ENCODE measurements around the gene ZBTB42. TPM values are rescaled to one million over a fixed set of nuclear protein-coding genes. Genes with fewer than 3 reads are reported as not detected.

Gene ZBTB42
- total and polyA plus RNA-seq, 2 of the 13 experiments (the other 11 are each of a cell fraction or from before 2014, with no cell fraction given), result 2.8 to 4.2 TPM

GRCh38 chr14:104752735-104753527 lies 48.0 kb upstream of the ZBTB42 start, which contains the start of gene SIVA1 (continued):
- TF ChIP-seq REXO4 (CRISPR knock-in tag; IDR thresholded peaks at IDR 0.05; ENCODE audit: borderline replicate concordance), result no peak
- peak; percentile 97 for TF ChIP-seq SP4 (CRISPR knock-in tag; IDR thresholded peaks at IDR 0.05)
- TF ChIP-seq EP300 (IDR thresholded peaks at IDR 0.05; ENCODE audit: low read depth in 2 of 2, low read length in 2 of 2), result no peak; a peak in 1 of 4 replicates
- no peak for TF ChIP-seq EP300 (CRISPR knock-in tag; IDR thresholded peaks at IDR 0.05; ENCODE audit: borderline replicate concordance)
- TF ChIP-seq SNAPC2 (CRISPR knock-in tag; IDR thresholded peaks at IDR 0.05), result no peak
- TF ChIP-seq ZNF337 (CRISPR knock-in tag; IDR thresholded peaks at IDR 0.05; ENCODE audit: borderline replicate concordance, low read depth), result no peak
- peak; percentile 22; the same call in 1 of the 2 replicates for TF ChIP-seq ZNF317 (CRISPR knock-in tag; IDR thresholded peaks at IDR 0.05)
- TF ChIP-seq CEBPB (IDR thresholded peaks at IDR 0.05; ENCODE audit: borderline replicate concordance, low read depth, low read length), result no peak
- no peak for TF ChIP-seq KAT2B (IDR thresholded peaks at IDR 0.05; ENCODE audit: borderline replicate concordance, low read depth, low read length)
- TF ChIP-seq SRSF9 (IDR thresholded peaks at IDR 0.05; ENCODE audit: borderline replicate concordance, insufficient read depth, low read depth, low read length, poor library complexity, severe bottlenecking), result no peak
- no peak; the same call in 1 of the 2 replicates for TF ChIP-seq NR2F2 (IDR thresholded peaks at IDR 0.05; ENCODE audit: borderline replicate concordance, low read depth)
- peak; percentile 72 for TF ChIP-seq POLR2AphosphoS5 (IDR thresholded peaks at IDR 0.05; ENCODE audit: low read depth, low read length)
- TF ChIP-seq ATF4 (CRISPR knock-in tag; IDR thresholded peaks at IDR 0.05), result peak in 1 of 2 experiments; percentile 67; a peak in 1 of 4 replicates
- peak; percentile 95 for TF ChIP-seq MXD1 (CRISPR knock-in tag; IDR thresholded peaks at IDR 0.05)
- no peak; the same call in 1 of the 2 replicates for TF ChIP-seq ZBTB43 (CRISPR knock-in tag; conservative IDR thresholded peaks at IDR 0.05)
- TF ChIP-seq ZBTB34 (CRISPR knock-in tag; IDR thresholded peaks at IDR 0.05), result no peak; the same call in 1 of the 2 replicates
- TF ChIP-seq ADNP (CRISPR knock-in tag; IDR thresholded peaks at IDR 0.05), result no peak
- TF ChIP-seq ARNT (IDR thresholded peaks at IDR 0.05), result no peak
- no peak for TF ChIP-seq PCBP2 (optimal IDR thresholded peaks at IDR 0.05; ENCODE audit: low read depth, low read length, poor library complexity, severe bottlenecking)
- TF ChIP-seq ZNF333 (CRISPR knock-in tag; IDR thresholded peaks at IDR 0.05; ENCODE audit: borderline replicate concordance), result 0 out of 2 replicates have a peak, but pooled peaks have one; percentile 46
- no peak for TF ChIP-seq MIXL1 (CRISPR knock-in tag; IDR thresholded peaks at IDR 0.05)
- TF ChIP-seq BATF2 (CRISPR knock-in tag; IDR thresholded peaks at IDR 0.05), result no peak; the same call in 1 of the 2 replicates

Data from HepG2 (cell line).